ENCODE results near the gene ITM2C. TPM values are rescaled to one million over a fixed set of nuclear protein-coding genes. Genes with fewer than 3 reads are reported as not detected.

ITM2C gene
- total and polyA plus RNA-seq, 9 of the 15 experiments (the other 6 are each of a cell fraction or from before 2014, with no cell fraction given): 0.49 to 58.8 (median 21.5) TPM

DNA sequence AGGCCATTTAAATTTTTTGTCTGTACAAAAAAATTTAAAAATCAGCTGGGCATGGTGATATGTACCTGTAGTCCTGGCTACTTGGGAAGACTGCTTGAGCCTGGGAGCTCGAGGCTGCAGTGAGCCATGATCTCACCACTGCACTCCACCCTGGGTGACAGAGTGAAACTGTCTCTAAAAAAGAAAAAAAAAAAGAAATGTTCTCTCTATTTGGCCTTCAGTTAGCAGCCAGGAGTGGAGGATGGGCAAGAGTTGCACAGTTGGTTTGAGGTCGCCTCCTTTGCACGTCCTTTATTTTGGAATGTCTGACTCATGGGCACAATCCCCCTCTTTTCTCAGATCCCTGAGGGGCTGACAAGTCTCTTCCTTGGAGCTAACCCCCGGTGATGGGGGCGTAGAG is 26.3 kb downstream of the ITM2C start (continued):
- TF ChIP-seq, protein P1, sequence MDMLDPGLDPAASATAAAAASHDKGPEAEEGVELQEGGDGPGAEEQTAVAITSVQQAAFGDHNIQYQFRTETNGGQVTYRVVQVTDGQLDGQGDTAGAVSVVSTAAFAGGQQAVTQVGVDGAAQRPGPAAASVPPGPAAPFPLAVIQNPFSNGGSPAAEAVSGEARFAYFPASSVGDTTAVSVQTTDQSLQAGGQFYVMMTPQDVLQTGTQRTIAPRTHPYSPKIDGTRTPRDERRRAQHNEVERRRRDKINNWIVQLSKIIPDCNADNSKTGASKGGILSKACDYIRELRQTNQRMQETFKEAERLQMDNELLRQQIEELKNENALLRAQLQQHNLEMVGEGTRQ (CRISPR knock-in tag; IDR thresholded peaks at IDR 0.05): no peak
- TF ChIP-seq ZNF174 (CRISPR knock-in tag; IDR thresholded peaks at IDR 0.05): no peak

DNA sequence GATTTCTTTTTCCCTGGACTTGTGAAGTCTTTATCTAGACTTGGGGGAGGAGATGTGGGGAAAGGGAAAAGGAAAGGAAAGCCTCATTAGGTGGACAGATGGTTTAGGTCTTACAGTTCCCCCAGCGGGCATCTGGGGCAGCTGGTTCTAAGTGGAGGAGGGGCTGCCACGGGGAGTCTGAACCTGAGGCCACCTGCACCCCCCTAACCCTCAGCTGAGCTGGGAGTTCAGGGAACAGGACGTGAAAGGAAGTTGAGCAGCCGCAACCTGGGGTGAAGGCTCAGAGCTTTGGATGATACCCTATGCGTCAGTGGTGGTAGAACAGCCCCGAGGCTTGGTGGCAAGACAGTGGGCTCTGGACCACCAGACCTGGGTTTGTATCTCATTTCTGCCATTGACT is 26.8 kb downstream of the ITM2C start:
- WGBS (ENCODE audit: insufficient coverage, low coverage, missing lambda C conversion rate): 15% methylated on average over 5 of the region's 6 CpGs
- Histone ChIP-seq H3K79me2 (ENCODE audit: control insufficient read depth, insufficient read depth, low read length) (no peaks in the 10 kb centered on the region), H3K9me3 (replicated peaks; ENCODE audit: control insufficient read depth, insufficient read depth, low read depth, low read length) (no peaks in the 10 kb centered on the region), H3K9ac (ENCODE audit: insufficient read depth in 1 of 2, low read depth in 2 of 2, low read length in 2 of 2) (no peak overlapping the region), H3K27me3 (ENCODE audit: control insufficient read depth in 2 of 2, insufficient read depth in 2 of 2, low read length in 2 of 2) (peaks cover 2 to 49% of the 10 kb centered on the region in 2 experiments; a peak in 4 of 5 replicates), H3K9me1 (ENCODE audit: control insufficient read depth, insufficient read depth, low read length) (no peaks in the 10 kb centered on the region), H4K20me1 (replicated peaks; ENCODE audit: control insufficient read depth, insufficient read depth, low read length) (no peaks in the 10 kb centered on the region), H3K36me3 (ENCODE audit: control insufficient read depth, insufficient read depth, low read length) (no peaks in the 10 kb centered on the region), H3K4me1 (replicated peaks in 1 of 2; ENCODE audit: control insufficient read depth in 2 of 2, insufficient read depth in 2 of 2, low read length in 2 of 2) (peaks cover 0 to 3% of the 10 kb centered on the region in 2 experiments; a peak in 3 of 5 replicates), H3K4me2 (ENCODE audit: insufficient read depth, low read length) (no peak overlapping the region), H2AFZ (ENCODE audit: low read depth, low read length) (no peak overlapping the region), H3K4me3 (no peak overlapping the region), H3K27ac (ENCODE audit: extremely low read depth, low read depth, low read length) (no peak overlapping the region)
- no TSS peak for BruUV-seq (replicated peaks)
- ATAC-seq (no peak), FAIRE-seq (no peak), DNase-seq (ENCODE audit: extremely low read depth in 1 of 4, low spot score in 3 of 4) (no peak)
- CTCF ChIA-PET (ENCODE audit: low intra/inter-chr PET ratio): no interaction called here
- in situ Hi-C loops (cut with MboI) (no loop called here), intact Hi-C loops (cut with micrococcal nuclease) (no loop called here)
- POLR2A ChIA-PET: no interaction called here
- TF ChIP-seq, protein P2, sequence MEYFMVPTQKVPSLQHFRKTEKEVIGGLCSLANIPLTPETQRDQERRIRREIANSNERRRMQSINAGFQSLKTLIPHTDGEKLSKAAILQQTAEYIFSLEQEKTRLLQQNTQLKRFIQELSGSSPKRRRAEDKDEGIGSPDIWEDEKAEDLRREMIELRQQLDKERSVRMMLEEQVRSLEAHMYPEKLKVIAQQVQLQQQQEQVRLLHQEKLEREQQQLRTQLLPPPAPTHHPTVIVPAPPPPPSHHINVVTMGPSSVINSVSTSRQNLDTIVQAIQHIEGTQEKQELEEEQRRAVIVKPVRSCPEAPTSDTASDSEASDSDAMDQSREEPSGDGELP (CRISPR knock-in tag; IDR thresholded peaks at IDR 0.05; ENCODE audit: borderline replicate concordance): no peak
- no peak for TF ChIP-seq PCBP1 (IDR thresholded peaks at IDR 0.05; ENCODE audit: low read depth, low read length, poor library complexity, severe bottlenecking)
- TF ChIP-seq NFRKB (IDR thresholded peaks at IDR 0.05; ENCODE audit: low read depth): no peak
- no peak for TF ChIP-seq MAFG (tag; conservative IDR thresholded peaks at IDR 0.05)
- TF ChIP-seq MTA3 (IDR thresholded peaks at IDR 0.05; ENCODE audit: borderline replicate concordance): no peak
- TF ChIP-seq CBX5 (IDR thresholded peaks at IDR 0.05; ENCODE audit: borderline replicate concordance, low read depth): no peak
- TF ChIP-seq HNRNPH1 (optimal IDR thresholded peaks at IDR 0.05; ENCODE audit: low read depth, low read length): no peak
- TF ChIP-seq, protein P3, sequence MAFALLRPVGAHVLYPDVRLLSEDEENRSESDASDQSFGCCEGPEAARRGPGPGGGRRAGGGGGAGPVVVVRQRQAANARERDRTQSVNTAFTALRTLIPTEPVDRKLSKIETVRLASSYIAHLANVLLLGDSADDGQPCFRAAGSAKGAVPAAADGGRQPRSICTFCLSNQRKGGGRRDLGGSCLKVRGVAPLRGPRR (CRISPR knock-in tag; IDR thresholded peaks at IDR 0.05): no peak
- no peak for TF ChIP-seq XRCC3 (IDR thresholded peaks at IDR 0.05)
- no peak for TF ChIP-seq KAT8 (IDR thresholded peaks at IDR 0.05; ENCODE audit: low read depth)
- TF ChIP-seq, protein P4, sequence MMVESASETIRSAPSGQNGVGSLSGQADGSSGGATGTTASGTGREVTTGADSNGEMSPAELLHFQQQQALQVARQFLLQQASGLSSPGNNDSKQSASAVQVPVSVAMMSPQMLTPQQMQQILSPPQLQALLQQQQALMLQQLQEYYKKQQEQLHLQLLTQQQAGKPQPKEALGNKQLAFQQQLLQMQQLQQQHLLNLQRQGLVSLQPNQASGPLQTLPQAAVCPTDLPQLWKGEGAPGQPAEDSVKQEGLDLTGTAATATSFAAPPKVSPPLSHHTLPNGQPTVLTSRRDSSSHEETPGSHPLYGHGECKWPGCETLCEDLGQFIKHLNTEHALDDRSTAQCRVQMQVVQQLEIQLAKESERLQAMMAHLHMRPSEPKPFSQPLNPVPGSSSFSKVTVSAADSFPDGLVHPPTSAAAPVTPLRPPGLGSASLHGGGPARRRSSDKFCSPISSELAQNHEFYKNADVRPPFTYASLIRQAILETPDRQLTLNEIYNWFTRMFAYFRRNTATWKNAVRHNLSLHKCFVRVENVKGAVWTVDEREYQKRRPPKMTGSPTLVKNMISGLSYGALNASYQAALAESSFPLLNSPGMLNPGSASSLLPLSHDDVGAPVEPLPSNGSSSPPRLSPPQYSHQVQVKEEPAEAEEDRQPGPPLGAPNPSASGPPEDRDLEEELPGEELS (CRISPR knock-in tag; IDR thresholded peaks at IDR 0.05; ENCODE audit: borderline replicate concordance): no peak
- no peak for TF ChIP-seq ZNF3 (CRISPR knock-in tag; IDR thresholded peaks at IDR 0.05)
- TF ChIP-seq, protein P5, sequence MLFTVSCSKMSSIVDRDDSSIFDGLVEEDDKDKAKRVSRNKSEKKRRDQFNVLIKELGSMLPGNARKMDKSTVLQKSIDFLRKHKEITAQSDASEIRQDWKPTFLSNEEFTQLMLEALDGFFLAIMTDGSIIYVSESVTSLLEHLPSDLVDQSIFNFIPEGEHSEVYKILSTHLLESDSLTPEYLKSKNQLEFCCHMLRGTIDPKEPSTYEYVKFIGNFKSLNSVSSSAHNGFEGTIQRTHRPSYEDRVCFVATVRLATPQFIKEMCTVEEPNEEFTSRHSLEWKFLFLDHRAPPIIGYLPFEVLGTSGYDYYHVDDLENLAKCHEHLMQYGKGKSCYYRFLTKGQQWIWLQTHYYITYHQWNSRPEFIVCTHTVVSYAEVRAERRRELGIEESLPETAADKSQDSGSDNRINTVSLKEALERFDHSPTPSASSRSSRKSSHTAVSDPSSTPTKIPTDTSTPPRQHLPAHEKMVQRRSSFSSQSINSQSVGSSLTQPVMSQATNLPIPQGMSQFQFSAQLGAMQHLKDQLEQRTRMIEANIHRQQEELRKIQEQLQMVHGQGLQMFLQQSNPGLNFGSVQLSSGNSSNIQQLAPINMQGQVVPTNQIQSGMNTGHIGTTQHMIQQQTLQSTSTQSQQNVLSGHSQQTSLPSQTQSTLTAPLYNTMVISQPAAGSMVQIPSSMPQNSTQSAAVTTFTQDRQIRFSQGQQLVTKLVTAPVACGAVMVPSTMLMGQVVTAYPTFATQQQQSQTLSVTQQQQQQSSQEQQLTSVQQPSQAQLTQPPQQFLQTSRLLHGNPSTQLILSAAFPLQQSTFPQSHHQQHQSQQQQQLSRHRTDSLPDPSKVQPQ (CRISPR knock-in tag; IDR thresholded peaks at IDR 0.05; ENCODE audit: borderline replicate concordance): no peak
- TF ChIP-seq ZNF23 (CRISPR knock-in tag; IDR thresholded peaks at IDR 0.05): no peak
